Liver (tissue), 3 donors: ENCODE data around the gene ARF4.
A peak's percentile ranks its signal among the peaks of the same experiment; 100 is the strongest.

Source experiments
- ATF3 ChIP-seq: IDR thresholded peaks from 2 replicates; pipeline ENCODE4 v1.6.1; 2016; ENCODE audit warnings: antibody characterized with exemption
- CTCF ChIP-seq: fragments of 150-350 bp; IDR thresholded peaks from 2 replicates; pipeline ENCODE4 v1.5.1; 2017; ENCODE audit warnings: improper control_type of control experiment, low read depth, low read length; ENCODE audit not compliant: missing input control
- RAD21 ChIP-seq, 2 donors: IDR thresholded peaks; 2 replicates each; pipeline ENCODE4 v1.6.1; 2016; ENCODE audit warnings: antibody characterized with exemption in 2 of 2, mild to moderate bottlenecking in 2 of 2
- TAF1 ChIP-seq: conservative IDR thresholded peaks from 2 replicates; pipeline ENCODE4 v1.6.1; 2016; ENCODE audit warnings: antibody characterized with exemption, mild to moderate bottlenecking
- YY1 ChIP-seq: IDR thresholded peaks from 2 replicates; pipeline ENCODE4 v1.6.1; 2016; ENCODE audit warnings: antibody characterized with exemption, mild to moderate bottlenecking
- TF ChIP-seq, protein P1 (sequence below): IDR thresholded peaks from 2 replicates; pipeline ENCODE4 v1.6.1; 2016; ENCODE audit warnings: antibody characterized with exemption, mild to moderate bottlenecking
- donor health status: healthy.
- donor health status: healthy.

DNA sequence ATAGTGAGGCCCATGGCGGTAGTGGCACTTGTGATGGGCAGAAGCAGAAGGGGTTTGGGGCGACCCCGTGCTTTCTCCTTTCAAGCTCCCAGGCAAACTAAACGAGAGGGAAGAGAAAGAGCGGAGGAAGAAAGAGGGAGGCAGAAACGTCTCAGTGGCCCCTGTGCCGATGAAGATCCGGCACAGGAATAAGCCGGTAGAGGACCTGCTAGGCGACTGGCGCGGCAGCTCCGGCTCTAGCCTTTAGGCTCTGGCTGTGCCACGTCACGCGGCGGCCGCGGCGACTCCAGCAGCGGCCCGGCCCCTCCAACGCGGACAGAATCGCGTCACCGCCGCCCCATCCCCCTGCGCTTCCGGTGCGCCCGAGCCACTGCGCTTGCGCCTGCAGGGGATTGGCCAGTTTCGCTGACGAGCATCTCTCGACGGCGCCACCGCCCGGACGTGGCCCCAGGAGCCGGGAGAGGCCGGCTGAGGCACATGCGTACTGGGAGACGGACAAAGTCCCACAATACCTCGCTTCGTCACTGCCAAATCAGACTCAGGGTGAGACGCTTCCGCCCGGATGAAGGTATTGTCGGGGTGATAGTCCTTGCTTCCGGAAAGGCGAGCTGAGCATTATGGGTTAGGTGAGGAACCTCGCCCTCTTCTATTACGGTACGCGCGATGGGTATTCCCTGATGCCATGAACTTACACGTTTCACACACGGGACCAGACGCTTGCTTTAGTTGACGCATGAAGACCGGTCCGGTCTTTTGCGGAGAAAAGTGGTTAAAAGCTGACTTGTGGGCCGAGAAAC is at the start of gene ARF4:
- TF ChIP-seq CTCF (peak; percentile 3), TAF1 (peak; percentile 86), RAD21 (IDR thresholded peaks at IDR 0.05) (no peak), YY1 (peak; percentile 97), ATF3 (peak; percentile 16)
- TF ChIP-seq, protein P1, sequence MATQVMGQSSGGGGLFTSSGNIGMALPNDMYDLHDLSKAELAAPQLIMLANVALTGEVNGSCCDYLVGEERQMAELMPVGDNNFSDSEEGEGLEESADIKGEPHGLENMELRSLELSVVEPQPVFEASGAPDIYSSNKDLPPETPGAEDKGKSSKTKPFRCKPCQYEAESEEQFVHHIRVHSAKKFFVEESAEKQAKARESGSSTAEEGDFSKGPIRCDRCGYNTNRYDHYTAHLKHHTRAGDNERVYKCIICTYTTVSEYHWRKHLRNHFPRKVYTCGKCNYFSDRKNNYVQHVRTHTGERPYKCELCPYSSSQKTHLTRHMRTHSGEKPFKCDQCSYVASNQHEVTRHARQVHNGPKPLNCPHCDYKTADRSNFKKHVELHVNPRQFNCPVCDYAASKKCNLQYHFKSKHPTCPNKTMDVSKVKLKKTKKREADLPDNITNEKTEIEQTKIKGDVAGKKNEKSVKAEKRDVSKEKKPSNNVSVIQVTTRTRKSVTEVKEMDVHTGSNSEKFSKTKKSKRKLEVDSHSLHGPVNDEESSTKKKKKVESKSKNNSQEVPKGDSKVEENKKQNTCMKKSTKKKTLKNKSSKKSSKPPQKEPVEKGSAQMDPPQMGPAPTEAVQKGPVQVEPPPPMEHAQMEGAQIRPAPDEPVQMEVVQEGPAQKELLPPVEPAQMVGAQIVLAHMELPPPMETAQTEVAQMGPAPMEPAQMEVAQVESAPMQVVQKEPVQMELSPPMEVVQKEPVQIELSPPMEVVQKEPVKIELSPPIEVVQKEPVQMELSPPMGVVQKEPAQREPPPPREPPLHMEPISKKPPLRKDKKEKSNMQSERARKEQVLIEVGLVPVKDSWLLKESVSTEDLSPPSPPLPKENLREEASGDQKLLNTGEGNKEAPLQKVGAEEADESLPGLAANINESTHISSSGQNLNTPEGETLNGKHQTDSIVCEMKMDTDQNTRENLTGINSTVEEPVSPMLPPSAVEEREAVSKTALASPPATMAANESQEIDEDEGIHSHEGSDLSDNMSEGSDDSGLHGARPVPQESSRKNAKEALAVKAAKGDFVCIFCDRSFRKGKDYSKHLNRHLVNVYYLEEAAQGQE, result peak; percentile 49
